HFF-Myc (cell line): Measurements from ENCODE around the gene SLC35G1.

Experiments
- DNase-seq: peaks from one replicate; pipeline ENCODE4 v3.0.0-alpha.2; 2011; ENCODE audit warnings: low read depth; ENCODE audit errors: extremely low read depth
- H3K4me3 ChIP-seq: replicated peaks from 2 replicates; pipeline ENCODE4 v1.5.1; 2011; ENCODE audit warnings: low read depth, mild to moderate bottlenecking, control low read depth, low read length
- TF ChIP-seq, protein P1 (sequence below): IDR thresholded peaks from 2 replicates; pipeline ENCODE4 v1.5.1; 2012; ENCODE audit warnings: mild to moderate bottlenecking, low read depth, low read length, control low read depth; ENCODE audit errors: missing control alignments

SLC35G1 gene

DNA sequence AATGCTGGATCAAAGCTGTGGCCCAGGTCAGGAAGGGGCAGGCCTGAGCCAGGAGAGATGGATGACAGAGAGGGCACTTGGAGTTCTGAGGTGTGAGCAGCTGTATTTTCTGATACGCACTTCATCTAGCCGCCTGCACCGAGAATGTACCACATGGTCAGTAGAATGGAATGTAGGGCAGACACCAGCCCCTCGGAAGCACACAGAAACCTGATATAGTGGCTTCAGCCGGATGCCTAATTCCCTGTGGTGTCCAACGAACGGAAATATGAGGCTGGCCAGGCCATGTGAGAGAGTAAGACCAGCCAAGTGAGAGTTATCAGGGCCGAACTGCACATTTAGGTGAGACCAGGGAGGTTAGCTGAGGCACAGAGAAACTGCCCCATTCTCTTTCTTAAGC, 53.3 kb downstream of the SLC35G1 start:
- peak; percentile 54 for DNase-seq
- H3K4me3 ChIP-seq, result no peak overlapping the region
- TF ChIP-seq, protein P1, sequence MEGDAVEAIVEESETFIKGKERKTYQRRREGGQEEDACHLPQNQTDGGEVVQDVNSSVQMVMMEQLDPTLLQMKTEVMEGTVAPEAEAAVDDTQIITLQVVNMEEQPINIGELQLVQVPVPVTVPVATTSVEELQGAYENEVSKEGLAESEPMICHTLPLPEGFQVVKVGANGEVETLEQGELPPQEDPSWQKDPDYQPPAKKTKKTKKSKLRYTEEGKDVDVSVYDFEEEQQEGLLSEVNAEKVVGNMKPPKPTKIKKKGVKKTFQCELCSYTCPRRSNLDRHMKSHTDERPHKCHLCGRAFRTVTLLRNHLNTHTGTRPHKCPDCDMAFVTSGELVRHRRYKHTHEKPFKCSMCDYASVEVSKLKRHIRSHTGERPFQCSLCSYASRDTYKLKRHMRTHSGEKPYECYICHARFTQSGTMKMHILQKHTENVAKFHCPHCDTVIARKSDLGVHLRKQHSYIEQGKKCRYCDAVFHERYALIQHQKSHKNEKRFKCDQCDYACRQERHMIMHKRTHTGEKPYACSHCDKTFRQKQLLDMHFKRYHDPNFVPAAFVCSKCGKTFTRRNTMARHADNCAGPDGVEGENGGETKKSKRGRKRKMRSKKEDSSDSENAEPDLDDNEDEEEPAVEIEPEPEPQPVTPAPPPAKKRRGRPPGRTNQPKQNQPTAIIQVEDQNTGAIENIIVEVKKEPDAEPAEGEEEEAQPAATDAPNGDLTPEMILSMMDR, result no peak

DNA sequence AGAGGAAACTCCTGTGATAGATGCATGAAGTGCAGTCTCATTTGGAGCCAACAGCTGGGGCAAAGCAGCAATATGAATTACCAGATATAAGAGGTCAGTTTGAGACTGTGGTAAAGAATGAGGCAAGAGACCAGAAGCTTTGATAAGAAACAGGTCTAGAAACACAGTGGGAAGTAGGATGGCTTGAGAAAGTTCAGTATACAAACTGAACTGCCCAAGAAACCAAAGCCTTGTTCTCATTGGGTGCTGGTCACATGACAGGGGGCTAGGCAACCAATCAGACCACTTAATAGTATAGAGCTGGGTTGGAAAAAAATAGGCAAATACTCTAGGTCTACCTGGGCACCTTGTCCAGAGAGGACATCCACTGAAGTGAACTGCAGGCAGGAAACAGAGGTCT, 53.7 kb downstream of the SLC35G1 start:
- no peak for DNase-seq
- no peak overlapping the region for H3K4me3 ChIP-seq
- TF ChIP-seq, protein P1, result no peak

DNA sequence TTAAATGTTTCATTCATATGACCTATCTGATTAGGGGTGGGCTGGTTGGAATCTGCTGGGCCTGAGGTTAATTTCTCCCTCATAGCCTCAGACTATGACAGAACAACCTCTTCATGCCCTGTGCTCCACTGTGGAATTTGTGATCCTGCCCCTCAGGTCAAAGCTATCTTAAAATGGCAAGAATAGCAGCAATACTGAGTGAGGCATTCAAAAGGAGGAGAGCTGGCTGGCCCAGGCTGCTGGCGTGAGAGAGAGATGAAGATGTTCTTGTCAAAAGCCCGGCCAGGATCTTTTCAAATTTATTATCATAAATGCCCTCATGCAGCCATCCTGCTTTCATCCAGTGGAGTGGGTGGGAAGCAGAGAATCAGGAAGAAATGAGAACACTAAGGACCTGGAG, 58.1 kb downstream of the SLC35G1 start:
- TF ChIP-seq, protein P1, result no peak
- H3K4me3 ChIP-seq, result no peak overlapping the region
- DNase-seq, result no peak
